ENCODE measurements around the gene EML6.

GRCh38 chr2:54945391-54946219 lies 222.1 kb downstream of the EML6 start:
- TF ChIP-seq POLR2A (IDR thresholded peaks at IDR 0.05; ENCODE audit: low read length) (no peak), GATA1 (IDR thresholded peaks at IDR 0.05; ENCODE audit: low read depth, low read length) (no peak)
